Esophagus (tissue), 2 donors: ENCODE data around the gene AOAH. TPM values are rescaled to one million over a fixed set of nuclear protein-coding genes. Genes with fewer than 3 reads are reported as not detected.

ENCODE experiments used
- H3K27ac ChIP-seq, 2 donors: one replicate each; pipeline ENCODE4 v1.5.1; 2013; ENCODE audit warnings: low read depth in 2 of 2, mild to moderate bottlenecking in 2 of 2, inconsistent platforms in 1 of 2, low read length in 1 of 2, moderate library complexity in 1 of 2
- H3K27me3 ChIP-seq, 2 donors: one replicate each; pipeline ENCODE4 v1.6.1; 2013; ENCODE audit warnings: low read length in 2 of 2, control low read depth in 1 of 2, mild to moderate bottlenecking in 1 of 2; ENCODE audit not compliant: insufficient read depth in 2 of 2, control insufficient read depth in 1 of 2
- H3K36me3 ChIP-seq, 2 donors: one replicate each; pipeline ENCODE4 v1.6.1; 2013; ENCODE audit warnings: low read length in 1 of 2; ENCODE audit not compliant: control insufficient read depth in 2 of 2, insufficient read depth in 2 of 2
- H3K4me1 ChIP-seq, 2 donors: one replicate each; pipeline ENCODE4 v1.6.1; 2013; ENCODE audit warnings: low read length in 1 of 2; ENCODE audit not compliant: control insufficient read depth in 2 of 2, insufficient read depth in 2 of 2
- H3K4me3 ChIP-seq, 2 donors: one replicate each; pipeline ENCODE4 v1.5.1; 2013; ENCODE audit warnings: low read length in 2 of 2, mild to moderate bottlenecking in 2 of 2, low read depth in 1 of 2, moderate library complexity in 1 of 2
- H3K9me3 ChIP-seq, 2 donors: one replicate each; pipeline ENCODE4 v1.6.1; 2013; ENCODE audit warnings: mild to moderate bottlenecking in 2 of 2, low read depth in 1 of 2, low read length in 1 of 2, moderate library complexity in 1 of 2; ENCODE audit not compliant: control insufficient read depth in 2 of 2, insufficient read depth in 1 of 2
- WGBS, 2 donors: extraction: QIAGEN DNeasy Blood & Tissue Kit; methylation state at CpG; one replicate each; pipeline ENCODE4 v1.1.7; 2013; 5-methylcytosine and 5-hydroxymethylcytosine counted together
- polyA plus RNA-seq, 2 donors: library from polyadenylated mRNA; stranded (reverse); fragments of 200-250 nt; gene quantifications; one replicate each; pipeline ENCODE4 v1.2.3, GENCODE V29; 2013
- donor health status: healthy with polysubstance abuse.
- donor health status: Bipolar disorder and iron deficiency.

The AOAH gene
- polyA plus RNA-seq, 2 donors = 0.71 to 1.7 TPM

DNA sequence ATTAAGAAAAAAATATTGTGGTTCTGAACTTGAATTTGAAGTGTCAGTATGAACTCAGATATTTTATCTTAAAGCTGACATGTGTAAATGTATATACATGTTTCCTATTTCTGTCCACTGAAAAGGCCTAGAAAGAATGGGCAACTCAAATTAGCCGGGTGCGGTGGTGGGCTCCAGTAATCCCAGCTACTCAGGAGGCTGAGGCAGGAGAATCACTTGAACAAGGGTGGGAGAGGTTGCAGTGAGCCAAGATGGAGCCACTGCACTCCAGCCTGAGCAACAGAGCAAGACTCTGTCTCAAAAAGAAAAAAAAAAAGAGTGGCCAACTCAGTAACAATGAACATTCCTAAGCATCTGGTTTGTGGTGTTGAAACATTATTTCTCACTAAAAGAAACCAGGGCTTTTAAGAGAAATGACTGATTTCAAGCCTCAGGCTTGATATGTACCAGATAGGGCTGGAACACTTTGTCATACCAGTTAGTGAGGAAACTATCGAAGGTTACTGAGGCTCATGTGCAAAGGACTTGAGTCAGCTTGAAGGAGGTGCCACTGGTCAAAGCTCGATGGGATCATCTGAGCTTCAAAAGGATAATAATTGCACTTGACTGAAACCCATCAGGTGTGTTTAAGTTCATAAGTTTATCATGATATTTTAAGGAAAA lies 40.5 kb downstream of the AOAH start:
- H3K4me1 ChIP-seq = no peaks in the 10 kb centered on the region
- no peaks in the 10 kb centered on the region for H3K27me3 ChIP-seq
- H3K36me3 ChIP-seq = no peaks in the 10 kb centered on the region
- H3K27ac ChIP-seq = no peak overlapping the region
- H3K9me3 ChIP-seq = no peaks in the 10 kb centered on the region
- no peak overlapping the region for H3K4me3 ChIP-seq
- 78 to 85% methylated on average over 4 of the region's 4 CpGs for WGBS, 2 donors

- WGBS, 2 donors = 85 to 89% methylated on average over 1 of the region's 1 CpG
- H3K36me3 ChIP-seq = no peaks in the 10 kb centered on the region
- H3K27me3 ChIP-seq = no peaks in the 10 kb centered on the region
- no peak overlapping the region for H3K4me3 ChIP-seq
- H3K27ac ChIP-seq = no peak overlapping the region
- H3K4me1 ChIP-seq = no peaks in the 10 kb centered on the region
- H3K9me3 ChIP-seq = no peaks in the 10 kb centered on the region
Observed at GRCh38 chr7:36683111-36683510, 41.2 kb downstream of the AOAH start.

DNA sequence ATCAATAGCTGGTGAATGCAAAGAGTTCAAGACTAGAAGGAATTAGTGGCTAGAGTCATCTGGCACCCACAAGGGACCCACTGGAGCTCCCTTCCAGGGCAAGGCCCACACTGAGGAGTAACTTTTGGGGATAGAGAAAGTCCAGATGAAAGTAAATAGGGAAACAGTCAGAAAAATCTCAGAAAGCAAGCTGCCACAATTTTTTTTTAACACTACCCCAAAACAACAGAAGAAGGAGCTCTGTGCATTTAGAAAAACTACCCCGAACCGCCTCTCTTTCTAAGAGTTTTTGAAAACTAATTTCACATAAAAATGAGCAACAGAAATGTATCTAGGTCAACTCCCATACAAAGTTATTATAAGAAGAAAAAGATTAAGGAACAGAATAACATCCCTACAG lies 42.2 kb downstream of the AOAH start:
- Histone ChIP-seq H3K4me1 (no peaks in the 10 kb centered on the region), H3K27ac (no peak overlapping the region), H3K27me3 (no peaks in the 10 kb centered on the region), H3K9me3 (no peaks in the 10 kb centered on the region), H3K36me3 (no peaks in the 10 kb centered on the region), H3K4me3 (no peak overlapping the region)
- WGBS, 2 donors = 71 to 86% methylated on average over 2 of the region's 2 CpGs

DNA sequence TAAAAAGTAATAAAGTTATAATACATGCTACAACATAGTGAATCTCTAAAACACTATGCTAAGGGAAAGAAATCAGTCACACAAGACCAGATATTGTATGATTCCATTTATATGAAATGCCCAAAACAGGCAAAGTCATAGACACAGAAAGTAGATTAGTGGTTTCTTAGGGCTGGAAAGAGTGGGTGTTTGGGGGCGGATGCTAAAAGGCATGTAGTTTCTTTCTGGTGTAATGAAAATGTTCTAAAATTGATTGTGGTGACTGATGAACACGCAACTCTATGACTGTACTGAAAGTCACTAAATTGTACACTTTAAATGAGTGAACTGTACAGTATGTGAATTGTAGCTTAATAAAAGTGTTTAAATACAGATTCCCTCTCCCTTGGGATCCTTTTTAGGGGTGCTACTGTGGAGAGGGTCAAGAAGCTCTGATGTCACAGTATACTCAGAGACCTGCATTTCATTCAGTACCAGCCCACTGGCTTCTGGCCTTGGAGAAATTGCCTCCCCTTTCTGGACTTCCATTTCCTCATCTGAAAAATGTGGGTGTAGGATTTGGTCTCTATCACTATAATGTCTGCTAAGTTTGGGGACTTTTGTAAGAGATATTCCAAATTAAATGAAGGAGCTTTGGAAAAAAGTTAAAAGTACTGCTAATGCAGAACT lies 46.4 kb downstream of the AOAH start:
- Histone ChIP-seq H3K4me1 (no peaks in the 10 kb centered on the region), H3K9me3 (no peaks in the 10 kb centered on the region), H3K27ac (no peak overlapping the region), H3K4me3 (no peak overlapping the region), H3K27me3 (no peaks in the 10 kb centered on the region), H3K36me3 (no peaks in the 10 kb centered on the region)
- 84 to 85% methylated on average over 2 of the region's 2 CpGs for WGBS, 2 donors

DNA sequence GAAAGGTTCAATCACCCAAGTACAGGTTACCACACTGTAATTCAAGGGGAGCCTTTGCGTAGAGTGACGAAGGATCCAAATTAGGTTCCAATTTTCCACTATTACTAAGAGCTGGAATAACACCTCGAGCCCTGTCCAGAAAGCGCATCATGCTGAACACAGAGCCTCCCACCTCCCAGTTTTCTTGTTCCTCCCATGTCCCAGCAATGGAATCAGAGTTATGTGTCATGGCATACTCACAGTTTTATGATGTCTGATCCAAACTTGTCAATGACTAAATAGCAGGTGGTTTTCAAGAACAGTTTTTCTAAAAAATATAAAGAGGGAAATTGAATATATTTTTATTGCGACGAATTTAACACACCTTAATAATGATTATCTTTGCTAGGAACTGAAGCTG lies 50.6 kb downstream of the AOAH start:
- Histone ChIP-seq H3K36me3 (no peaks in the 10 kb centered on the region), H3K27me3 (no peaks in the 10 kb centered on the region), H3K4me3 (no peak overlapping the region), H3K9me3 (no peaks in the 10 kb centered on the region), H3K27ac (no peak overlapping the region), H3K4me1 (no peaks in the 10 kb centered on the region)
- 92 to 93% methylated on average over 6 of the region's 6 CpGs for WGBS, 2 donors

DNA sequence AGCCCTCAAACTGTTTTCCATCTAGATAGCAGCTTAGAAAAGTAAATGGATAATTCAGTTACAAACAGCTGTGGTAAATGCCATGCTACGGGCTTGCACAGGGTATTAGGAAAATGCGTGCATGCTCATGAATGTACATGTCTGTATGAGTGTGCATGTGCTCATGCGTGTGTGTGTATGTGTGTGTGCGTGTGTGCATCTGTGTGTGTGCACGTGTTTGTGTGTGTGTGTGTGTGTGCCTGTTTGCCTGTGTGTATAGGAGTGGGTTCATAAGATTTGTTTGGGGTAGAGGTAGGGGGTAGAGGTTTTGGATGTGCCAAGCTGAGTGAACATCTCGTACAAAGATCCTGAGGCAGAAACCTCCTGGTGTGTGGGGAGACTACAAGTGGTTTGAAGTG lies 52.9 kb downstream of the AOAH start:
- Histone ChIP-seq H3K36me3 (no peaks in the 10 kb centered on the region), H3K27ac (no peak overlapping the region), H3K27me3 (no peaks in the 10 kb centered on the region), H3K9me3 (no peaks in the 10 kb centered on the region), H3K4me3 (no peak overlapping the region), H3K4me1 (no peaks in the 10 kb centered on the region)
- 85 to 88% methylated on average over 6 of the region's 6 CpGs for WGBS, 2 donors

GRCh38 chr7:36670585-36671431 lies 53.5 kb downstream of the AOAH start:
- no peaks in the 10 kb centered on the region for H3K4me1 ChIP-seq
- H3K4me3 ChIP-seq = no peak overlapping the region
- no peaks in the 10 kb centered on the region for H3K9me3 ChIP-seq
- H3K27ac ChIP-seq = no peak overlapping the region
- no peaks in the 10 kb centered on the region for H3K27me3 ChIP-seq
- WGBS, 2 donors = 84 to 85% methylated on average over 17 of the region's 17 CpGs
- H3K36me3 ChIP-seq = no peaks in the 10 kb centered on the region

DNA sequence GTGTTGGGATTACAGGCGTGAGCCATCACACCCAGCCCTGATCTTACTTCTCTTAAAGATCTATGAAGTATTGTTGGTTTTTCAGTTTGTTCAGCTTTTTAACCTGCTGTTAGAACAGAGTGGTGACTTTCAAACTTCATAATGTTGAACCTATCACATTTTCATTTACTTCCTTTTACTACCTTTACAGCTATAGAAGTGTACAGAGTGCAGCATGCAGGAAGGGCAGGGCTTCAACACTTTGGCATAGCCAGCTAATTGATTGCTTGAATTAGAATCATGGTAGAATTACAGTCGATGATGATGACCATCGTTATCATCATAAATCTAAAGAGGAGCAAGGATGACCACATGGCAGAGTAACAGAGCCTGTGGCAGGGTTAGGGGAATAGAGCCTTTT lies 55.5 kb downstream of the AOAH start:
- H3K36me3 ChIP-seq = no peaks in the 10 kb centered on the region
- no peak overlapping the region for H3K4me3 ChIP-seq
- no peaks in the 10 kb centered on the region for H3K4me1 ChIP-seq
- WGBS, 2 donors = 65 to 92% methylated on average over 3 of the region's 3 CpGs
- no peaks in the 10 kb centered on the region for H3K27me3 ChIP-seq
- no peak overlapping the region for H3K27ac ChIP-seq
- H3K9me3 ChIP-seq = no peaks in the 10 kb centered on the region

GRCh38 chr7:36668080-36668479 lies 56.2 kb downstream of the AOAH start:
- WGBS, 2 donors = 82 to 86% methylated on average over 3 of the region's 3 CpGs
- H3K27me3 ChIP-seq = no peaks in the 10 kb centered on the region
- H3K9me3 ChIP-seq = no peaks in the 10 kb centered on the region
- no peaks in the 10 kb centered on the region for H3K4me1 ChIP-seq
- no peak overlapping the region for H3K4me3 ChIP-seq
- no peaks in the 10 kb centered on the region for H3K36me3 ChIP-seq
- H3K27ac ChIP-seq = no peak overlapping the region
